NOMO-1 treated with DMSO at 0.1 percent for 48 hours (cell line): Measurements from ENCODE around the gene ARHGEF39.
"Not testable (repeated sequence)": the region's sequence is repeated elsewhere in the genome, so short reads cannot be mapped to it uniquely, and the experiment has no call there.

Experiments used
- DNase-seq: peaks from one replicate; lab custom pipeline; 2025; ENCODE audit not compliant: unreplicated experiment; lab: John Stamatoyannopoulos, UW

ARHGEF39 gene

GRCh38 chr9:35653611-35654010 lies 11.4 kb downstream of the ARHGEF39 start:
- no peak for DNase-seq

- DNase-seq, result peak; percentile 85
These were observed 12.2 kb downstream of the ARHGEF39 start for GRCh38 chr9:35652829-35653209.

- DNase-seq, result peak; percentile 91
These were observed 12.8 kb downstream of the ARHGEF39 start for GRCh38 chr9:35651956-35652828.

GRCh38 chr9:35650341-35651158 lies 14.4 kb downstream of the ARHGEF39 start, which contains the start of gene SIT1:
SIT1 (minus strand) TSS chr9:35650931; CDS start chr9:35650853, 78 bp downstream.
- DNase-seq, result no peak

GRCh38 chr9:35649431-35650340 lies 15.3 kb downstream of the ARHGEF39 start:
- peak; percentile 38 for DNase-seq

GRCh38 chr9:35646533-35647265 lies 18.3 kb downstream of the ARHGEF39 start:
- peak; percentile 94 for DNase-seq

GRCh38 chr9:35646153-35646532 lies 18.9 kb downstream of the ARHGEF39 start:
- DNase-seq, result no peak

- DNase-seq, result not testable (repeated sequence)
These were observed 19.3 kb downstream of the ARHGEF39 start for GRCh38 chr9:35645736-35646135.

- no peak for DNase-seq
These were observed 21.9 kb downstream of the ARHGEF39 start for GRCh38 chr9:35643046-35643445.

GRCh38 chr9:35641478-35641877 lies 23.5 kb downstream of the ARHGEF39 start:
- DNase-seq, result peak; percentile 35

GRCh38 chr9:35640431-35640830 lies 24.6 kb downstream of the ARHGEF39 start:
- not testable (repeated sequence) for DNase-seq

GRCh38 chr9:35639631-35640030 lies 25.4 kb downstream of the ARHGEF39 start:
- DNase-seq, result no peak

GRCh38 chr9:35639225-35639624 lies 25.8 kb downstream of the ARHGEF39 start:
- not testable (repeated sequence) for DNase-seq

- not testable (repeated sequence) for DNase-seq
These were observed 26.2 kb downstream of the ARHGEF39 start for GRCh38 chr9:35638751-35639150.

GRCh38 chr9:35637427-35637955 lies 27.5 kb downstream of the ARHGEF39 start:
- not testable (repeated sequence) for DNase-seq

GRCh38 chr9:35636877-35637246 lies 28.1 kb downstream of the ARHGEF39 start:
- not testable (repeated sequence) for DNase-seq

GRCh38 chr9:35636135-35636876 lies 28.7 kb downstream of the ARHGEF39 start:
- DNase-seq, result peak; percentile 43

GRCh38 chr9:35635730-35636129 lies 29.3 kb downstream of the ARHGEF39 start:
- DNase-seq, result no peak

GRCh38 chr9:35629597-35629996 lies 35.4 kb downstream of the ARHGEF39 start:
- DNase-seq, result no peak
